NCI-H146 treated with DMSO at 0.1 percent for 48 hours (cell line): Measurements from ENCODE around the gene POU2AF1.
"Not testable (repeated sequence)": the region's sequence is repeated elsewhere in the genome, so short reads cannot be mapped to it uniquely, and the experiment has no call there.

Experiments
- DNase-seq: peaks from one replicate; lab custom pipeline; 2025; ENCODE audit not compliant: unreplicated experiment; lab: John Stamatoyannopoulos, UW

The POU2AF1 gene

GRCh38 chr11:111409915-111410314 is 30.8 kb upstream of the POU2AF1 start:
- DNase-seq = no peak

GRCh38 chr11:111408789-111409727 is 30.0 kb upstream of the POU2AF1 start:
- no peak for DNase-seq

GRCh38 chr11:111407652-111408051 is 28.6 kb upstream of the POU2AF1 start:
- DNase-seq = no peak

- DNase-seq = no peak
These were observed 27.5 kb upstream of the POU2AF1 start for GRCh38 chr11:111406589-111406988.

GRCh38 chr11:111406091-111406490 is 27.0 kb upstream of the POU2AF1 start:
- no peak for DNase-seq

GRCh38 chr11:111405551-111405950 is 26.5 kb upstream of the POU2AF1 start:
- DNase-seq = no peak

- no peak for DNase-seq
These were observed 24.1 kb upstream of the POU2AF1 start for GRCh38 chr11:111403051-111403726.

- no peak for DNase-seq
These were observed 23.3 kb upstream of the POU2AF1 start for GRCh38 chr11:111402411-111402810.

- DNase-seq = not testable (repeated sequence)
These were observed 22.9 kb upstream of the POU2AF1 start for GRCh38 chr11:111401957-111402356.

GRCh38 chr11:111400595-111400994 is 21.5 kb upstream of the POU2AF1 start:
- DNase-seq = no peak

GRCh38 chr11:111399187-111400031 is 20.3 kb upstream of the POU2AF1 start:
- DNase-seq = no peak

GRCh38 chr11:111397034-111397433 is 18.0 kb upstream of the POU2AF1 start:
- no peak for DNase-seq

GRCh38 chr11:111395749-111396148 is 16.7 kb upstream of the POU2AF1 start:
- no peak for DNase-seq

GRCh38 chr11:111395081-111395480 is 16.0 kb upstream of the POU2AF1 start:
- DNase-seq = peak; percentile 64

GRCh38 chr11:111394147-111394546 is 15.1 kb upstream of the POU2AF1 start:
- not testable (repeated sequence) for DNase-seq

- no peak for DNase-seq
These were observed 14.5 kb upstream of the POU2AF1 start for GRCh38 chr11:111393585-111393984.

- no peak for DNase-seq
These were observed 14.0 kb upstream of the POU2AF1 start for GRCh38 chr11:111393096-111393495.

GRCh38 chr11:111392552-111392951 is 13.5 kb upstream of the POU2AF1 start:
- DNase-seq = no peak

- DNase-seq = no peak
These were observed 12.5 kb upstream of the POU2AF1 start for GRCh38 chr11:111391328-111392124.

- DNase-seq = no peak
These were observed 9.8 kb upstream of the POU2AF1 start for GRCh38 chr11:111388842-111389241.
